Small intestine (tissue), 16 donors: ENCODE measurements around the gene CKMT1B. TPM values are rescaled to one million over a fixed set of nuclear protein-coding genes. Genes with fewer than 3 reads are reported as not detected.
"Not testable (repeated sequence)": the region's sequence is repeated elsewhere in the genome, so short reads cannot be mapped to it uniquely, and the experiment has no call there.

Experiments used
- DNase-seq, 2 donors: peaks; one replicate each; pipeline versions ENCODE4 v3.0.0 to v3.0.0-alpha.2; 2013
- FAIRE-seq: peaks from 2 replicates; lab custom pipeline; 2012; peaks lifted over from hg19 to GRCh38; lab: Jason Lieb, UNC
- H3K27ac ChIP-seq, 3 donors: one replicate each; pipeline ENCODE4 v1.5.1; 2013; ENCODE audit warnings: low read length in 2 of 3, mild to moderate bottlenecking in 2 of 3, control low read depth in 1 of 3, inconsistent platforms in 1 of 3, low read depth in 1 of 3, moderate library complexity in 1 of 3
- H3K27me3 ChIP-seq, 3 donors: one replicate each; pipeline ENCODE4 v1.6.1; 2013; ENCODE audit warnings: low read length in 3 of 3, inconsistent platforms in 1 of 3; ENCODE audit not compliant: control insufficient read depth in 3 of 3, insufficient read depth in 3 of 3
- H3K36me3 ChIP-seq, 3 donors: one replicate each; pipeline ENCODE4 v1.6.1; 2013; ENCODE audit warnings: low read length in 3 of 3, inconsistent platforms in 1 of 3, low read depth in 1 of 3, mild to moderate bottlenecking in 1 of 3, moderate library complexity in 1 of 3; ENCODE audit not compliant: control insufficient read depth in 3 of 3, insufficient read depth in 2 of 3
- H3K4me1 ChIP-seq, 3 donors: one replicate each; pipeline ENCODE4 v1.6.1; 2013; ENCODE audit warnings: low read length in 2 of 3, inconsistent platforms in 1 of 3, low read depth in 1 of 3, mild to moderate bottlenecking in 1 of 3, moderate library complexity in 1 of 3; ENCODE audit not compliant: control insufficient read depth in 3 of 3, insufficient read depth in 2 of 3
- H3K4me3 ChIP-seq, 3 donors: one replicate each; pipeline ENCODE4 v1.5.1; 2013; ENCODE audit warnings: low read length in 3 of 3, control low read depth in 1 of 3, inconsistent platforms in 1 of 3, low read depth in 1 of 3, mild to moderate bottlenecking in 1 of 3, moderate library complexity in 1 of 3
- H3K9me3 ChIP-seq, 2 donors: one replicate each; pipeline ENCODE4 v1.6.1; 2013; ENCODE audit warnings: low read depth in 1 of 2, low read length in 1 of 2; ENCODE audit not compliant: control insufficient read depth in 2 of 2, insufficient read depth in 1 of 2
- WGBS, 3 donors: extraction: QIAGEN DNeasy Blood & Tissue Kit; methylation state at CpG; one replicate each; pipeline ENCODE4 v1.1.7; 2013; 5-methylcytosine and 5-hydroxymethylcytosine counted together
- long read RNA-seq, 10 donors: transcript quantifications; one replicate each; lab custom pipeline, GENCODE V29; 2026
- polyA plus RNA-seq, 4 donors: library from polyadenylated mRNA; stranded (reverse) in 3 of 4; unstranded in 1 of 4; fragments of 200-250 nt in 3 of 4; fragments of 120-200 nt in 1 of 4; gene quantifications; one replicate each; pipeline versions ENCODE4 v1.2.1 to v1.2.3, GENCODE V29; 2013
- donor health status: healthy with polysubstance abuse.
- donor health status: control.
- donor health status: control.
- donor health status: Bipolar disorder and iron deficiency.
- donor health status: healthy.

CKMT1B gene
- 100 to 1,000 TPM in 3 of 4 donors, 10 to 100 TPM in 1; 12.7 to 162 (median 108) TPM for polyA plus RNA-seq
- long read RNA-seq, donor 1: 0 reads
- long read RNA-seq, donor 2: 0 reads
- long read RNA-seq, donor 3, partial matches to known transcripts: 0 of 1 reads
- long read RNA-seq, donor 3, other reads (novel, unspliced or antisense): 0 of 1 reads
- long read RNA-seq, donor 4: 0 reads
- long read RNA-seq, donor 5, partial matches to known transcripts: 0 of 1 reads
- long read RNA-seq, donor 5, other reads (novel, unspliced or antisense): 0 of 1 reads
- long read RNA-seq, donor 6, partial matches to known transcripts: 5 of 6 reads
- long read RNA-seq, donor 6, other reads (novel, unspliced or antisense): 0 of 6 reads
- long read RNA-seq, donor 7: 0 reads
- long read RNA-seq, donor 8: 0 reads
- long read RNA-seq, donor 9, partial matches to known transcripts: 0 of 2 reads
- long read RNA-seq, donor 9, other reads (novel, unspliced or antisense): 0 of 2 reads
- long read RNA-seq, donor 10, partial matches to known transcripts: 0 of 6 reads
- long read RNA-seq, donor 10, other reads (novel, unspliced or antisense): 0 of 6 reads

GRCh38 chr15:43593328-43594190 is at the start of gene CKMT1B:
TSS of gene CKMT1B (plus strand) at chr15:43594027. CDS start at chr15:43594219, 192 bp downstream.
- not testable (repeated sequence) for DNase-seq, H3K9me3 ChIP-seq, H3K4me1 ChIP-seq, H3K36me3 ChIP-seq, FAIRE-seq, H3K4me3 ChIP-seq, H3K27me3 ChIP-seq
- no CpG with 5 or more reads among the region's 43 CpGs for WGBS, 3 donors
- H3K27ac ChIP-seq: peak within 1 kb of the TSS in 1 of 3 donors; percentile 72

- Histone ChIP-seq H3K9me3 (peaks cover 0 to 5% of the 10 kb centered on the region in 2 donors), H3K27me3 (no peaks in the 10 kb centered on the region), H3K4me1 (no peaks in the 10 kb centered on the region), H3K4me3 (no peak overlapping the region), H3K27ac (no peak overlapping the region), H3K36me3 (peaks cover 0 to 35% (median 2%) of the 10 kb centered on the region in 3 donors)
- FAIRE-seq: no peak
- DNase-seq: no peak
Measured at GRCh38 chr15:43544266-43544665, 49.6 kb upstream of the CKMT1B start.

GRCh38 chr15:43545426-43545825 is 48.4 kb upstream of the CKMT1B start:
- H3K27ac ChIP-seq: no peak overlapping the region
- DNase-seq (no peak), FAIRE-seq (no peak)
- no peaks in the 10 kb centered on the region for H3K27me3 ChIP-seq
- peaks cover 0 to 5% of the 10 kb centered on the region in 2 donors for H3K9me3 ChIP-seq
- H3K4me1 ChIP-seq: no peaks in the 10 kb centered on the region
- H3K36me3 ChIP-seq: peaks cover 0 to 40% (median 4%) of the 10 kb centered on the region in 3 donors
- WGBS, 3 donors: 86 to 100% (median 91%) methylated on average over 1 of the region's 1 CpG
- H3K4me3 ChIP-seq: no peak overlapping the region

- Histone ChIP-seq H3K9me3 (peaks cover 0 to 5% of the 10 kb centered on the region in 2 donors), H3K36me3 (peaks cover 0 to 43% (median 6%) of the 10 kb centered on the region in 3 donors), H3K27me3 (no peaks in the 10 kb centered on the region), H3K27ac (no peak overlapping the region), H3K4me1 (no peaks in the 10 kb centered on the region), H3K4me3 (no peak overlapping the region)
- FAIRE-seq (no peak), DNase-seq (no peak)
- 97 to 99% (median 98%) methylated on average over 2 of the region's 2 CpGs for WGBS, 3 donors
Measured at GRCh38 chr15:43547539-43547938, 46.3 kb upstream of the CKMT1B start.

GRCh38 chr15:43550527-43551363 is 43.1 kb upstream of the CKMT1B start:
- Histone ChIP-seq H3K4me1 (no peaks in the 10 kb centered on the region), H3K27me3 (no peaks in the 10 kb centered on the region), H3K9me3 (no peaks in the 10 kb centered on the region), H3K4me3 (no peak overlapping the region), H3K36me3 (peaks cover 0 to 57% (median 12%) of the 10 kb centered on the region in 3 donors), H3K27ac (no peak overlapping the region)
- FAIRE-seq: no peak
- DNase-seq: no peak
- WGBS, 3 donors: 82 to 87% (median 86%) methylated on average over 10 of the region's 10 CpGs

- H3K4me1 ChIP-seq: no peaks in the 10 kb centered on the region
- no peak overlapping the region for H3K4me3 ChIP-seq
- H3K9me3 ChIP-seq: no peaks in the 10 kb centered on the region
- H3K27me3 ChIP-seq: no peaks in the 10 kb centered on the region
- DNase-seq: no peak
- peaks cover 0 to 66% (median 10%) of the 10 kb centered on the region in 3 donors for H3K36me3 ChIP-seq
- WGBS, 3 donors: 94 to 100% (median 95%) methylated on average over 4 of the region's 4 CpGs
- no peak for FAIRE-seq
- H3K27ac ChIP-seq: no peak overlapping the region
Measured at GRCh38 chr15:43552256-43552655, 41.6 kb upstream of the CKMT1B start.

- DNase-seq: no peak
- no peaks in the 10 kb centered on the region for H3K9me3 ChIP-seq
- no peaks in the 10 kb centered on the region for H3K27me3 ChIP-seq
- no peak overlapping the region for H3K27ac ChIP-seq
- peaks cover 0 to 71% (median 15%) of the 10 kb centered on the region in 3 donors for H3K36me3 ChIP-seq
- 70 to 91% (median 76%) methylated on average over 2 of the region's 2 CpGs for WGBS, 3 donors
- no peaks in the 10 kb centered on the region for H3K4me1 ChIP-seq
- no peak overlapping the region for H3K4me3 ChIP-seq
- no peak for FAIRE-seq
Measured at GRCh38 chr15:43552986-43553385, 40.8 kb upstream of the CKMT1B start.
